Nephron progenitor cell (in vitro differentiated cells): Measurements from ENCODE around the gene DSG3.

ENCODE experiments used
- DNase-seq: peaks from one replicate; pipeline ENCODE4 v3.0.0; 2021
- H3K27ac Mint-ChIP-seq: 2 replicates; pipeline ENCODE4 v1.8.0; 2021; ENCODE audit warnings: mild to moderate bottlenecking, moderate library complexity, mixed read lengths
- H3K27me3 Mint-ChIP-seq: 2 replicates; pipeline ENCODE4 v1.8.0; 2021; ENCODE audit warnings: mild to moderate bottlenecking, low read depth, mixed read lengths; ENCODE audit not compliant: poor library complexity
- H3K36me3 Mint-ChIP-seq: 2 replicates; pipeline ENCODE4 v1.8.0; 2021; ENCODE audit warnings: low read depth, mixed read lengths
- H3K4me1 Mint-ChIP-seq: 2 replicates; pipeline ENCODE4 v1.8.0; 2021; ENCODE audit warnings: mixed read lengths
- H3K4me3 Mint-ChIP-seq: 2 replicates; pipeline ENCODE4 v1.8.0; 2021; ENCODE audit warnings: mild to moderate bottlenecking, moderate library complexity, mixed read lengths
- H3K9me3 Mint-ChIP-seq: 2 replicates; pipeline ENCODE4 v1.8.0; 2021; ENCODE audit warnings: mild to moderate bottlenecking, moderate library complexity, mixed read lengths
- TF ChIP-seq, protein P1 (sequence below): fragments of 200-600 bp; sonication (generic); IDR thresholded peaks from 2 replicates; pipeline ENCODE4 v1.5.0; 2021; ENCODE audit warnings: antibody characterized with exemption

Gene DSG3

DNA sequence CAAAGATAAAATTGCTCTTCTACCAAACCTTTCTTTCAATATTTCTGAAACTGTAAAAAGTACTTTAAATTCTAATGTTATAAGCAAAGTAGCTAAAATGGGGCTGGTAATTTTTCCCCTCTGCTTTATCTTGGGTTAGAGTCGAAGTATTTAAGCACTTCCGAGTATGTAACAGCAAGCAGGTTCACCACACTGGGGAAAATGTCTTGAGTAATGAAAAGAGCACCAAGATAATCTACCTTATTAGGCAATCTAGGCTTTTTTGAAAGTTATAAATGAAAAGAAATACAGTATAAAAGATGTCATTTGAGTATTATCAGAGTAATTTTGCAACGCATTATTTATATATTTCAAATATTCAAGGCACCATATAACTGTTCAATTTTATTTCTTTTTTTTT, 687 bp upstream of the DSG3 start:
- no peak for DNase-seq
- Mint-ChIP-seq H3K36me3 (no peaks in the 10 kb centered on the region), H3K9me3 (no peaks in the 10 kb centered on the region), H3K4me1 (peaks cover 4% of the 10 kb centered on the region), H3K4me3 (no peak overlapping the region), H3K27ac (no peak overlapping the region), H3K27me3 (peaks cover 3% of the 10 kb centered on the region)
- TF ChIP-seq, protein P1, sequence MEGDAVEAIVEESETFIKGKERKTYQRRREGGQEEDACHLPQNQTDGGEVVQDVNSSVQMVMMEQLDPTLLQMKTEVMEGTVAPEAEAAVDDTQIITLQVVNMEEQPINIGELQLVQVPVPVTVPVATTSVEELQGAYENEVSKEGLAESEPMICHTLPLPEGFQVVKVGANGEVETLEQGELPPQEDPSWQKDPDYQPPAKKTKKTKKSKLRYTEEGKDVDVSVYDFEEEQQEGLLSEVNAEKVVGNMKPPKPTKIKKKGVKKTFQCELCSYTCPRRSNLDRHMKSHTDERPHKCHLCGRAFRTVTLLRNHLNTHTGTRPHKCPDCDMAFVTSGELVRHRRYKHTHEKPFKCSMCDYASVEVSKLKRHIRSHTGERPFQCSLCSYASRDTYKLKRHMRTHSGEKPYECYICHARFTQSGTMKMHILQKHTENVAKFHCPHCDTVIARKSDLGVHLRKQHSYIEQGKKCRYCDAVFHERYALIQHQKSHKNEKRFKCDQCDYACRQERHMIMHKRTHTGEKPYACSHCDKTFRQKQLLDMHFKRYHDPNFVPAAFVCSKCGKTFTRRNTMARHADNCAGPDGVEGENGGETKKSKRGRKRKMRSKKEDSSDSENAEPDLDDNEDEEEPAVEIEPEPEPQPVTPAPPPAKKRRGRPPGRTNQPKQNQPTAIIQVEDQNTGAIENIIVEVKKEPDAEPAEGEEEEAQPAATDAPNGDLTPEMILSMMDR, result no peak

DNA sequence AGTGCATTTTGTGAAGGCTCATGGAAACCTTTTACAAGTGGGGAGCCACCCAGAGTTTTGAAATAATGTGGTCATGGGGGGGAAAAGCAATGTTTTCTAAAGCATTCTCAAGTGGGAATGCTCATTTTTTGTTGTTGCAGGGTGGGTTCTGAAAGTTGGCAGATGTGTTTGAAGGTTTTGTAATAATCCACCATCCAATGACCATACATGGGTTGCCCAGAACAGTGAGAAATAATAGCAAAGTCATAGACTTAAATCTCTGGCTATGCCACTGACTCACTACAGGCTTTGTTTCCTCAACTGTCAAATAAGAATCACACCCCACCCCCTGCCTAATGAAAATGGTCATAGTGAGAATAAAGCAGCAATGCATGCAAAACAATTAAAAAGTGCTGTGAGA, 2.9 kb downstream of the DSG3 start:
- DNase-seq, result no peak
- Mint-ChIP-seq H3K4me3 (no peak overlapping the region), H3K27ac (no peak overlapping the region), H3K4me1 (peaks cover 4% of the 10 kb centered on the region), H3K9me3 (no peaks in the 10 kb centered on the region), H3K27me3 (no peaks in the 10 kb centered on the region), H3K36me3 (no peaks in the 10 kb centered on the region)
- TF ChIP-seq, protein P1, result no peak

- no peak for DNase-seq
- Mint-ChIP-seq H3K4me1 (peaks cover 4% of the 10 kb centered on the region), H3K27me3 (no peaks in the 10 kb centered on the region), H3K36me3 (no peaks in the 10 kb centered on the region), H3K27ac (no peak overlapping the region), H3K9me3 (no peaks in the 10 kb centered on the region), H3K4me3 (no peak overlapping the region)
- TF ChIP-seq, protein P1, result no peak
These were observed 4.1 kb downstream of the DSG3 start for GRCh38 chr18:31451625-31452024.

DNA sequence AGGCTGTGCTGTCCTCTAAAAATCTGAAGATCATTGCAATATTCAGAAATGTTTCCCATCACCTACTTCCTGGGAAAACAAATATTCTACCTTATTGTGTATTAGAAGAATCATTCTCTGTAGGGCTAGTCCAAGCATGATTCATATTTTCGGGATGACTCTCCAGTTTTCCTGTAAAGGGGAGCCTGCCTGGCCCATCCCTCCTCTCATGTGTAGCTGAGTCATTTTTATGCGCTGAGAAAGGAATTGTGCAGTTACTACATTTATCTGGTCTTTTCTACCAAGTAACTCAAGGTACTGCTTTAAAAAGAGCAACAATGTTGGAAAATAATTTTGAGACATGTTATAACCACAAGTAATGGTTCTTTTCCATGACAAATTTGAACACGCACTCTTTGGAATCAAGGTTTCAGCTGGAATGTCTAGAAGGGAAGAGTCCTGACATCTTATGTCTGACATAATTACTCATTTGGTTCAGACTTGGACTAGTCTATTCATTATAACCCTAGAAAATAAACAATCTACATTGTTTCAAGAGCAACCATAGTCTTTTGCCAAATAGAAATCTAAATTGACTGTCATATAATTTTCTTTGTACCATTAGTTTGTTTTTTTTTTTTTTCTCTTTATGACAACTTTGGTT, 6.6 kb downstream of the DSG3 start:
- Mint-ChIP-seq H3K4me3 (no peak overlapping the region), H3K27ac (no peak overlapping the region), H3K36me3 (no peaks in the 10 kb centered on the region), H3K9me3 (no peaks in the 10 kb centered on the region), H3K27me3 (peaks cover 5% of the 10 kb centered on the region), H3K4me1 (no peaks in the 10 kb centered on the region)
- DNase-seq, result no peak
- TF ChIP-seq, protein P1, result no peak

- no peaks in the 10 kb centered on the region for H3K36me3 Mint-ChIP-seq
- no peak overlapping the region for H3K4me3 Mint-ChIP-seq
- no peaks in the 10 kb centered on the region for H3K9me3 Mint-ChIP-seq
- TF ChIP-seq, protein P1, result no peak
- DNase-seq, result no peak
- H3K27ac Mint-ChIP-seq, result no peak overlapping the region
- H3K4me1 Mint-ChIP-seq, result peaks cover 9% of the 10 kb centered on the region
- peaks cover 5% of the 10 kb centered on the region for H3K27me3 Mint-ChIP-seq
These were observed 22.1 kb downstream of the DSG3 start for GRCh38 chr18:31469629-31470028.

DNA sequence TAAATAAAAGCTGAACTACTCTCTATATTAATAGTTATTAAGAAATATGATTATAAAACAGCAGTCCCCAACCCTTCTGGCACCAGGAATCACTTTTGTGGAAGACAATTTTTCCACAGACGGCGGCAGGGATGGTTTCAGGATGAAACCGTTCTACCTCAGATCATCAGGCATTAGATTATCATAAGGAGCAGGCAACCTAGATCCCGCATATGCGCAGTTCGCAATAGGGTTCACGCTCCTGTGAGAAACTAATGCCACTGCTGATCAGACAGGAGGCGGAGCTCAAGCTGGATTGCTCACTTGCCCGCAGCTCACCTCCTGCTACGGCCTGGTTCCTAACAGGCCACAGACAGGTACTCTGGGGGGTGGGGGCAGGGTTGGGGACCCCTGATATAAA, 31.1 kb downstream of the DSG3 start:
- no peak overlapping the region for H3K27ac Mint-ChIP-seq
- H3K4me3 Mint-ChIP-seq, result no peak overlapping the region
- DNase-seq, result no peak
- TF ChIP-seq, protein P1, result no peak
- H3K9me3 Mint-ChIP-seq, result peaks cover 4% of the 10 kb centered on the region
- H3K4me1 Mint-ChIP-seq, result no peaks in the 10 kb centered on the region
- H3K36me3 Mint-ChIP-seq, result no peaks in the 10 kb centered on the region
- H3K27me3 Mint-ChIP-seq, result peaks cover 3% of the 10 kb centered on the region
